ENCODE results near the gene TGM4.

The TGM4 gene

GRCh38 chr3:44883999-44884431 is 9.6 kb downstream of the TGM4 start:
- DNase-seq (ENCODE audit: insufficient read length) (no peak), FAIRE-seq (no peak)
- TF ChIP-seq TAF1 (IDR thresholded peaks at IDR 0.05; ENCODE audit: borderline replicate concordance, low read depth, low read length), result no peak
- no peak for TF ChIP-seq POLR2AphosphoS5 (IDR thresholded peaks at IDR 0.05; ENCODE audit: low read depth, low read length)
- TF ChIP-seq POLR2A (IDR thresholded peaks at IDR 0.05; ENCODE audit: low read depth, low read length), result no peak

- FAIRE-seq, result no peak
- no peak for DNase-seq (ENCODE audit: insufficient read length)
- TF ChIP-seq POLR2AphosphoS5 (IDR thresholded peaks at IDR 0.05; ENCODE audit: low read depth, low read length) (no peak), POLR2A (IDR thresholded peaks at IDR 0.05; ENCODE audit: low read depth, low read length) (no peak), TAF1 (IDR thresholded peaks at IDR 0.05; ENCODE audit: borderline replicate concordance, low read depth, low read length) (no peak)
Measured at GRCh38 chr3:44885618-44886017, 11.2 kb downstream of the TGM4 start.

GRCh38 chr3:44886561-44886960 is 12.2 kb downstream of the TGM4 start:
- TF ChIP-seq TAF1 (IDR thresholded peaks at IDR 0.05; ENCODE audit: borderline replicate concordance, low read depth, low read length), result no peak
- TF ChIP-seq POLR2AphosphoS5 (IDR thresholded peaks at IDR 0.05; ENCODE audit: low read depth, low read length), result no peak
- TF ChIP-seq POLR2A (IDR thresholded peaks at IDR 0.05; ENCODE audit: low read depth, low read length), result no peak
- DNase-seq (ENCODE audit: insufficient read length) (no peak), FAIRE-seq (no peak)

- DNase-seq (ENCODE audit: insufficient read length) (no peak), FAIRE-seq (no peak)
- TF ChIP-seq POLR2A (IDR thresholded peaks at IDR 0.05; ENCODE audit: low read depth, low read length) (no peak), POLR2AphosphoS5 (IDR thresholded peaks at IDR 0.05; ENCODE audit: low read depth, low read length) (no peak), TAF1 (IDR thresholded peaks at IDR 0.05; ENCODE audit: borderline replicate concordance, low read depth, low read length) (no peak)
Measured at GRCh38 chr3:44887101-44887500, 12.7 kb downstream of the TGM4 start.

- TF ChIP-seq POLR2A (IDR thresholded peaks at IDR 0.05; ENCODE audit: low read depth, low read length) (no peak), POLR2AphosphoS5 (IDR thresholded peaks at IDR 0.05; ENCODE audit: low read depth, low read length) (no peak), TAF1 (IDR thresholded peaks at IDR 0.05; ENCODE audit: borderline replicate concordance, low read depth, low read length) (no peak)
- DNase-seq (ENCODE audit: insufficient read length) (no peak), FAIRE-seq (no peak)
Measured at GRCh38 chr3:44890258-44890657, 15.8 kb downstream of the TGM4 start.

- TF ChIP-seq POLR2A (IDR thresholded peaks at IDR 0.05; ENCODE audit: low read depth, low read length), result no peak
- no peak for TF ChIP-seq TAF1 (IDR thresholded peaks at IDR 0.05; ENCODE audit: borderline replicate concordance, low read depth, low read length)
- TF ChIP-seq POLR2AphosphoS5 (IDR thresholded peaks at IDR 0.05; ENCODE audit: low read depth, low read length), result no peak
- DNase-seq (ENCODE audit: insufficient read length) (no peak), FAIRE-seq (no peak)
Measured at GRCh38 chr3:44890852-44891251, 16.4 kb downstream of the TGM4 start.

- DNase-seq (ENCODE audit: insufficient read length) (no peak), FAIRE-seq (no peak)
- TF ChIP-seq POLR2A (IDR thresholded peaks at IDR 0.05; ENCODE audit: low read depth, low read length) (no peak), TAF1 (IDR thresholded peaks at IDR 0.05; ENCODE audit: borderline replicate concordance, low read depth, low read length) (no peak), POLR2AphosphoS5 (IDR thresholded peaks at IDR 0.05; ENCODE audit: low read depth, low read length) (no peak)
Measured at GRCh38 chr3:44892689-44893088, 18.3 kb downstream of the TGM4 start.

GRCh38 chr3:44893097-44893496 is 18.7 kb downstream of the TGM4 start:
- DNase-seq (ENCODE audit: insufficient read length) (no peak), FAIRE-seq (no peak)
- TF ChIP-seq TAF1 (IDR thresholded peaks at IDR 0.05; ENCODE audit: borderline replicate concordance, low read depth, low read length) (no peak), POLR2A (IDR thresholded peaks at IDR 0.05; ENCODE audit: low read depth, low read length) (no peak), POLR2AphosphoS5 (IDR thresholded peaks at IDR 0.05; ENCODE audit: low read depth, low read length) (no peak)

GRCh38 chr3:44894485-44894884 is 20.1 kb downstream of the TGM4 start:
- DNase-seq (ENCODE audit: insufficient read length), result no peak
- no peak for FAIRE-seq
- TF ChIP-seq POLR2AphosphoS5 (IDR thresholded peaks at IDR 0.05; ENCODE audit: low read depth, low read length), result no peak
- no peak for TF ChIP-seq POLR2A (IDR thresholded peaks at IDR 0.05; ENCODE audit: low read depth, low read length)
- no peak for TF ChIP-seq TAF1 (IDR thresholded peaks at IDR 0.05; ENCODE audit: borderline replicate concordance, low read depth, low read length)

- TF ChIP-seq TAF1 (IDR thresholded peaks at IDR 0.05; ENCODE audit: borderline replicate concordance, low read depth, low read length), result no peak
- TF ChIP-seq POLR2AphosphoS5 (IDR thresholded peaks at IDR 0.05; ENCODE audit: low read depth, low read length), result no peak
- no peak for TF ChIP-seq POLR2A (IDR thresholded peaks at IDR 0.05; ENCODE audit: low read depth, low read length)
- DNase-seq (ENCODE audit: insufficient read length) (no peak), FAIRE-seq (no peak)
Measured at GRCh38 chr3:44896440-44896839, 22.0 kb downstream of the TGM4 start.

GRCh38 chr3:44899683-44900367 is 25.4 kb downstream of the TGM4 start:
- TF ChIP-seq TAF1 (IDR thresholded peaks at IDR 0.05; ENCODE audit: borderline replicate concordance, low read depth, low read length), result no peak
- TF ChIP-seq POLR2AphosphoS5 (IDR thresholded peaks at IDR 0.05; ENCODE audit: low read depth, low read length), result no peak
- no peak for TF ChIP-seq POLR2A (IDR thresholded peaks at IDR 0.05; ENCODE audit: low read depth, low read length)
- no peak for DNase-seq (ENCODE audit: insufficient read length)
- no peak for FAIRE-seq

GRCh38 chr3:44902628-44903027 is 28.2 kb downstream of the TGM4 start:
- no peak for DNase-seq (ENCODE audit: insufficient read length)
- FAIRE-seq, result no peak
- TF ChIP-seq POLR2A (IDR thresholded peaks at IDR 0.05; ENCODE audit: low read depth, low read length), result no peak
- TF ChIP-seq POLR2AphosphoS5 (IDR thresholded peaks at IDR 0.05; ENCODE audit: low read depth, low read length), result no peak
- TF ChIP-seq TAF1 (IDR thresholded peaks at IDR 0.05; ENCODE audit: borderline replicate concordance, low read depth, low read length), result no peak

Measured in GM12892 (cell line).